Pancreas (tissue), 10 donors: ENCODE data around the gene LSR. TPM values are rescaled to one million over a fixed set of nuclear protein-coding genes. Genes with fewer than 3 reads are reported as not detected.

Experiments
- ATAC-seq, 4 donors: fragments of 200-7000 bp; cut with Tn5 transposase; one replicate each; pipeline versions ENCODE4 v1.8.0 to v1.9.1; 2020; ENCODE audit warnings: mild to moderate bottlenecking in 4 of 4, moderate library complexity in 4 of 4
- DNase-seq, 6 donors: peaks; one replicate each; pipeline ENCODE4 v3.0.0-alpha.2; 2020
- FAIRE-seq: peaks from 2 replicates; lab custom pipeline; 2012; peaks lifted over from hg19 to GRCh38; lab: Jason Lieb, UNC
- H3K27ac ChIP-seq, 4 donors: fragments of 200-600 bp; sonication (generic); 1 replicate in 3 of 4; 2 replicates in 1 of 4; pipeline versions ENCODE4 v1.5.0 to v1.8.0; 2020
- H3K27me3 ChIP-seq, 4 donors: fragments of 200-600 bp; one replicate each; pipeline ENCODE4 v1.8.0; 2021
- H3K36me3 ChIP-seq, 3 donors: fragments of 200-600 bp; sonication (generic) in 1 of 3; one replicate each; pipeline versions ENCODE4 v1.5.0 to v1.8.0; 2020 to 2021
- H3K4me1 ChIP-seq, 3 donors: fragments of 200-600 bp; one replicate each; pipeline ENCODE4 v1.8.0; 2021
- H3K4me3 ChIP-seq, 4 donors: fragments of 200-600 bp; sonication (generic) in 2 of 4; one replicate each; pipeline versions ENCODE4 v1.5.0 to v1.8.0; 2020 to 2021
- H3K9me3 ChIP-seq, 4 donors: fragments of 200-600 bp; one replicate each; pipeline ENCODE4 v1.8.0; 2021
- WGBS, 2 donors: extraction: QIAGEN DNeasy Blood & Tissue Kit; methylation state at CpG; one replicate each; pipeline ENCODE4 v1.1.7; 2013; 5-methylcytosine and 5-hydroxymethylcytosine counted together
- intact Hi-C, 3 donors: fragments of 100-400 bp; cut with DNase I; formaldehyde crosslinking; loops; one replicate each; pipeline versions ENCODE4 v1.11.1 to v1.14.2; 2022
- polyA plus RNA-seq, 2 donors: library from polyadenylated mRNA; stranded (reverse); fragments of 200-250 nt; gene quantifications; one replicate each; pipeline ENCODE4 v1.2.3, GENCODE V29; 2013
- total RNA-seq, 6 donors: library from RNA; stranded (reverse); fragmentation: NEBNext Ultra II Directional in 4 of 6; extraction: Animal tissue kit (Norgen Biotek cat#: 25700) in 4 of 6; gene quantifications; one replicate each; pipeline versions ENCODE4 v1.2.1 to v1.2.4, GENCODE V29; 2021 to 2023
- TF ChIP-seq, protein P1 (sequence below), 4 donors: fragments of 200-600 bp; sonication (generic) in 3 of 4; IDR thresholded peaks; one replicate each; pipeline versions ENCODE4 v1.5.0 to v1.8.0; 2021; ENCODE audit warnings: antibody characterized with exemption in 4 of 4
- donor health status: healthy with polysubstance abuse.
- donor health status: DM: no; HTN: no; CAD: no; lungs with moderate emphysema.
- donor health status: DM: no; HTN: no; CAD: no.
- donor health status: control.
- donor health status: control.
- donor health status: Bipolar disorder and iron deficiency.
- donor health status: DM: yes; HTN: yes; CAD: no.
- donor health status: DM: no; HTN: no; CAD: no.
- donor health status: DM: no; HTN: no; CAD: no.
- donor health status: DM: yes; HTN: yes; CAD: no.

The LSR gene
- total and polyA plus RNA-seq, 8 donors, result 46.1 to 103 (median 66.9) TPM

DNA sequence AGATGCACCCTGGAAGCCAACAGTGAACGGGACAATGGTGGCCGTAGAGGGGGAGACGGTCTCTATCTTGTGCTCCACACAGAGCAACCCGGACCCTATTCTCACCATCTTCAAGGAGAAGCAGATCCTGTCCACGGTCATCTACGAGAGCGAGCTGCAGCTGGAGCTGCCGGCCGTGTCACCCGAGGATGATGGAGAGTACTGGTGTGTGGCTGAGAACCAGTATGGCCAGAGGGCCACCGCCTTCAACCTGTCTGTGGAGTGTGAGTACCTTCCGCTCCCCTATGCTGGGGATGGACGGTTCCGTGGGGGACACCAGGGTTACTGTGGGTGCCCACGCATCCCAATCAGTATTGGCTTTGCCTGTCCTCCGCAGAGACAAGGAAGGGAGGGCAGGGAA lies 53.6 kb downstream of the LSR start:
- no peaks in the 10 kb centered on the region for H3K9me3 ChIP-seq
- H3K27me3 ChIP-seq, result no peaks in the 10 kb centered on the region
- H3K4me3 ChIP-seq, result no peak overlapping the region
- H3K27ac ChIP-seq, result no peak overlapping the region
- ATAC-seq (no peak), FAIRE-seq (no peak), DNase-seq (no peak)
- no peaks in the 10 kb centered on the region for H3K36me3 ChIP-seq
- 76 to 79% methylated on average over 16 of the region's 16 CpGs for WGBS, 2 donors
- H3K4me1 ChIP-seq, result no peaks in the 10 kb centered on the region
- TF ChIP-seq, protein P1, sequence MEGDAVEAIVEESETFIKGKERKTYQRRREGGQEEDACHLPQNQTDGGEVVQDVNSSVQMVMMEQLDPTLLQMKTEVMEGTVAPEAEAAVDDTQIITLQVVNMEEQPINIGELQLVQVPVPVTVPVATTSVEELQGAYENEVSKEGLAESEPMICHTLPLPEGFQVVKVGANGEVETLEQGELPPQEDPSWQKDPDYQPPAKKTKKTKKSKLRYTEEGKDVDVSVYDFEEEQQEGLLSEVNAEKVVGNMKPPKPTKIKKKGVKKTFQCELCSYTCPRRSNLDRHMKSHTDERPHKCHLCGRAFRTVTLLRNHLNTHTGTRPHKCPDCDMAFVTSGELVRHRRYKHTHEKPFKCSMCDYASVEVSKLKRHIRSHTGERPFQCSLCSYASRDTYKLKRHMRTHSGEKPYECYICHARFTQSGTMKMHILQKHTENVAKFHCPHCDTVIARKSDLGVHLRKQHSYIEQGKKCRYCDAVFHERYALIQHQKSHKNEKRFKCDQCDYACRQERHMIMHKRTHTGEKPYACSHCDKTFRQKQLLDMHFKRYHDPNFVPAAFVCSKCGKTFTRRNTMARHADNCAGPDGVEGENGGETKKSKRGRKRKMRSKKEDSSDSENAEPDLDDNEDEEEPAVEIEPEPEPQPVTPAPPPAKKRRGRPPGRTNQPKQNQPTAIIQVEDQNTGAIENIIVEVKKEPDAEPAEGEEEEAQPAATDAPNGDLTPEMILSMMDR (IDR thresholded peaks at IDR 0.05), result no peak
- intact Hi-C loops, result no loop called here

DNA sequence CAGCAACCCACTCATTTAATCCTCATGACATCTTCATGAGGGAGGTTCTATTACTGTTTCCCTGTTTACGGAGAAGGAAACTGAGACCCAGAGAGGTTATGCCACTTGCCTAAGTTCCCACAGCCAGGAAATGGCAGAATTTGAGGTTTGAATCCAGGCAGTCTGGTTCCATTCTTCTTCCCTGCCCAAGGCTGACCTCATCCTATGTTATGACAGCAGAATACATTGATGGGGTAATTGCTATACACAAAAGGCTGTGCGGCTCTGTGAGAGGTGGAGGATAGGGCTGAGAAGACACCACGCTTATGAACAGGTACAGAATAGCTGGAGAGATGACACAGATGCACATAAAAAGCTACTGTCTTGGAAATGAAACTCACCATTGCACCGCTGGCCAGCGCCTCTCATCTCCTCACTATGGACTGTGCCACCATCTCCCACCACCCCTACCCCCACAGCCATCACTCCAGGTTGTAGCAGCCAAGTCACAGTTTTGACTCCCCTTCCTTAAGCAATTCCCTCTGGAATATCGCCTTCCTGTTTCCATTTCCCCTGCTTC lies 54.6 kb downstream of the LSR start:
- TF ChIP-seq, protein P1 (IDR thresholded peaks at IDR 0.05), result no peak
- H3K9me3 ChIP-seq, result no peaks in the 10 kb centered on the region
- intact Hi-C loops, result no loop called here
- H3K4me3 ChIP-seq, result no peak overlapping the region
- no peak overlapping the region for H3K27ac ChIP-seq
- FAIRE-seq (no peak), ATAC-seq (no peak), DNase-seq (no peak)
- WGBS, 2 donors, result 80 to 88% methylated on average over 6 of the region's 6 CpGs
- H3K4me1 ChIP-seq, result no peaks in the 10 kb centered on the region
- H3K27me3 ChIP-seq, result no peaks in the 10 kb centered on the region
- H3K36me3 ChIP-seq, result no peaks in the 10 kb centered on the region

DNA sequence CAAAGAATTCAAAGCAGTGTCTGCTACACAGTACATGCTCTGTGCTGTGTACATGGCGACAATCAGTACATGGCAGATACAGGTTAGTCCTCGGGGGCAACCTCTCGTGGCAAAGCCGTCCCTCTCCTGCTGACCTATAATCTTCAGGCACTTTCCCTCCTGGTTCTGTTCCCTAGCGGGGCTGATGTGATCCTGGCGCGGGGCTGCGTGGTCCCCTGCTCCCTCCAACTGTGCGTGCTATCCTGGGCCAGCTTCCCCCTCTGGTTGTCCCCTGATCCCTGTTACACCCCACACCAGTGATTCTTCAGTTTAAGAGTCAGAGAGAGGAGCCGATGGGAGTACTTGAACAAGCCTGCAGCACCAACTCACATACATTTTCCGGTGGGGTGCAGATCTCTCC lies 55.2 kb downstream of the LSR start:
- H3K9me3 ChIP-seq, result no peaks in the 10 kb centered on the region
- DNase-seq (no peak), FAIRE-seq (no peak), ATAC-seq (no peak)
- no peak overlapping the region for H3K27ac ChIP-seq
- TF ChIP-seq, protein P1 (IDR thresholded peaks at IDR 0.05), result no peak
- no peaks in the 10 kb centered on the region for H3K36me3 ChIP-seq
- intact Hi-C loops, result no loop called here
- no peak overlapping the region for H3K4me3 ChIP-seq
- no peaks in the 10 kb centered on the region for H3K27me3 ChIP-seq
- 84 to 85% methylated on average over 11 of the region's 11 CpGs for WGBS, 2 donors
- H3K4me1 ChIP-seq, result no peaks in the 10 kb centered on the region

DNA sequence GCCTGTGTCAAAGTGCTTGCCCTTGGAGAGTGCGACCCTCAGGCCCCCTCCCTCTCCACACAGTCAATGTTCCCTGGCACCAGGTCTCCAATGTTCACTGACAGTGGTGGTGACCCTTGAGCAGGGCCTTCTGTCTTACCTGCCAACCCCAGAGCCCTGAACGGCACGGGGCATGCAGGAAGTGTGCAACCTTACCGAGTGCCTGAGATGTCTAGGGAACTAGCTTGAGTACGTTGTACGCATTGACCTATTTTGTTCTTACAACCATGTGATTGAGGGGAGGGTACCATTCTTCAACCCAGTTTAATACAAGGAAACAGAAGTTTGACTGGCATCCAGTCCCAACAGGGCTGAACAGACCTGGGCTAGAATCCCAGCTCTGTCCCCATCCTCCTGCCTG lies 56.4 kb downstream of the LSR start:
- WGBS, 2 donors, result 86% methylated on average over 6 of the region's 6 CpGs
- DNase-seq (no peak), ATAC-seq (no peak), FAIRE-seq (no peak)
- TF ChIP-seq, protein P1 (IDR thresholded peaks at IDR 0.05), result no peak
- no peaks in the 10 kb centered on the region for H3K27me3 ChIP-seq
- H3K4me3 ChIP-seq, result no peak overlapping the region
- H3K4me1 ChIP-seq, result peaks cover 0 to 8% (median 5%) of the 10 kb centered on the region in 3 donors
- no peak overlapping the region for H3K27ac ChIP-seq
- no peaks in the 10 kb centered on the region for H3K36me3 ChIP-seq
- intact Hi-C loops, result no loop called here
- no peaks in the 10 kb centered on the region for H3K9me3 ChIP-seq

DNA sequence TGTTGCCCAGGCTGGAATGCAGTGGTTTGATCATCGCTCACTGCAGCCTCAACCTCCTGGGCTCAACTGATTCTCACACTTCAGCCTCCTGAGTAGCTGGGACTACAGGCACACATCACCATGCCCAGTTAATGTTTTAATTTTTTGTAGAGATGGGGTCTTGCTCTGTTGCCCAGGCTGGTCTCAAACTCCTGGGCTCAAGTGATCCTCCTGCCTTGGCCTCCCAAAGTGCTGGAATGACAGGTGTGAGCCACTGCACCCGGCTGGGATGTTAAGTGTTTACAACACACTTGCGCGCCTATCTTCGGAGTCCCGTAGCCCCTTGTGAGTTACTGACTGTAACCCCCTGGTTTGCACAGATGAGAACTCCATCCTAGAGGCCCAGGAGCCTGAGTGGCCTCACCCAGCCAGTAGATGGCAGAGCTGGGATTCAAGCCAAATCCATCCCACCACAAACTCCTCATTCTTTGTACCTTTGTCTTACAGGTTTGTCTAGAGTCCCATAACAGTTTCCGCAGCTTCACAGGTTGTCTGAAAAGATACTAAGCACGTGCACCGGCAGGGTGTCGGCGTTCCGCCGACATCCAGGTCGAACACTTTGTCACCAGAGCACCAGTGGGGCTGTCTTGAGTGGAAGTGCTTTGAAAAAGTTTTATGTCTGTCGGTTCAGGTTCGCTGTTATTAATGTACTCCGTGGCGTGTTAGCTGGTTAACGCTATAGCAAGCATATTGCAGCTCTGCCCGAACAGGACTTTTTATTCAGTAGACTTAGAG lies 57.9 kb downstream of the LSR start:
- WGBS, 2 donors, result 86% methylated on average over 20 of the region's 20 CpGs
- Histone ChIP-seq H3K4me3 (no peak overlapping the region), H3K36me3 (no peaks in the 10 kb centered on the region), H3K4me1 (peaks cover 0 to 8% (median 5%) of the 10 kb centered on the region in 3 donors), H3K27me3 (no peaks in the 10 kb centered on the region), H3K27ac (no peak overlapping the region), H3K9me3 (no peaks in the 10 kb centered on the region)
- DNase-seq (no peak), ATAC-seq (no peak), FAIRE-seq (no peak)
- intact Hi-C loops, result no loop called here
- TF ChIP-seq, protein P1 (IDR thresholded peaks at IDR 0.05), result no peak
